Endothelial cell of umbilical vein (primary cell): Measurements from ENCODE around the gene CORO2B.

Source experiments
- CTCF ChIP-seq, 2 donors: IDR thresholded peaks; 1 replicate in 1 of 2; 2 replicates in 1 of 2; pipeline ENCODE4 v1.5.1; 2011; ENCODE audit warnings: low read length in 2 of 2, mild to moderate bottlenecking in 2 of 2, moderate library complexity in 2 of 2, control low read depth in 1 of 2, inconsistent platforms in 1 of 2, low read depth in 1 of 2; ENCODE audit not compliant: insufficient read depth in 1 of 2; ENCODE audit errors: extremely low read depth in 1 of 2
- EZH2 ChIP-seq: IDR thresholded peaks from 2 replicates; pipeline ENCODE4 v1.6.1; 2012; ENCODE audit warnings: borderline replicate concordance, low read depth, mild to moderate bottlenecking, moderate library complexity, low read length, inconsistent platforms; ENCODE audit not compliant: severe bottlenecking
- FOS ChIP-seq: IDR thresholded peaks from 2 replicates; pipeline ENCODE4 v1.6.1; 2011; ENCODE audit warnings: mild to moderate bottlenecking, low read length, moderate library complexity, borderline replicate concordance; ENCODE audit not compliant: insufficient read depth
- MYC ChIP-seq: IDR thresholded peaks from one replicate; pipeline ENCODE4 v1.6.1; 2011; ENCODE audit warnings: mild to moderate bottlenecking, low read depth, low read length
- POLR2AphosphoS5 ChIP-seq: IDR thresholded peaks from 2 replicates; pipeline ENCODE4 v1.6.1; 2012; ENCODE audit warnings: low read depth, mild to moderate bottlenecking, control low read depth, low read length, moderate library complexity; ENCODE audit not compliant: insufficient read depth

- TF ChIP-seq CTCF (IDR thresholded peaks at IDR 0.05; ENCODE audit: extremely low read depth in 1 of 2, insufficient read depth in 1 of 2, low read depth in 1 of 2, low read length in 2 of 2) (no peak), EZH2 (no peak), FOS (no peak), MYC (no peak), POLR2AphosphoS5 (no peak)
Observed at GRCh38 chr15:68743256-68743655, 164.5 kb downstream of the CORO2B start.
